ENCODE measurements around the gene MAJIN.

GRCh38 chr11:64967375-64967774, 4.5 kb downstream of the MAJIN start:
- TF ChIP-seq CTCF (IDR thresholded peaks at IDR 0.05; ENCODE audit: poor library complexity) (no peak), EZH2 (IDR thresholded peaks at IDR 0.05; ENCODE audit: borderline replicate concordance) (no peak), EZH2phosphoT487 (IDR thresholded peaks at IDR 0.05; ENCODE audit: low read depth, severe bottlenecking, unreplicated experiment) (no peak)

All from hepatocyte (in vitro differentiated cells).